Sigmoid colon (tissue), 4 donors: Measurements from ENCODE around the gene MLXIP.

Source experiments
- POLR2A ChIP-seq, 2 donors: fragments of 450-650 bp; IDR thresholded peaks; one replicate each; pipeline ENCODE4 v1.6.1; 2016; ENCODE audit warnings: antibody characterized with exemption in 2 of 2, mild to moderate bottlenecking in 2 of 2, moderate library complexity in 2 of 2
- POLR2AphosphoS5 ChIP-seq, 4 donors: sonication (generic); formaldehyde crosslinking; IDR thresholded peaks; one replicate each; pipeline ENCODE4 v1.6.1; 2017; ENCODE audit warnings: antibody characterized with exemption in 4 of 4
- TF ChIP-seq, protein P1 (sequence below), 4 experiments: fragments of 450-650 bp in 3 of 4; fragments of 200-600 bp in 1 of 4; IDR thresholded peaks; one replicate each; pipeline ENCODE4 v1.5.1; 2016 to 2019; ENCODE audit warnings: antibody characterized with exemption in 4 of 4, mild to moderate bottlenecking in 3 of 4, moderate library complexity in 2 of 4

DNA sequence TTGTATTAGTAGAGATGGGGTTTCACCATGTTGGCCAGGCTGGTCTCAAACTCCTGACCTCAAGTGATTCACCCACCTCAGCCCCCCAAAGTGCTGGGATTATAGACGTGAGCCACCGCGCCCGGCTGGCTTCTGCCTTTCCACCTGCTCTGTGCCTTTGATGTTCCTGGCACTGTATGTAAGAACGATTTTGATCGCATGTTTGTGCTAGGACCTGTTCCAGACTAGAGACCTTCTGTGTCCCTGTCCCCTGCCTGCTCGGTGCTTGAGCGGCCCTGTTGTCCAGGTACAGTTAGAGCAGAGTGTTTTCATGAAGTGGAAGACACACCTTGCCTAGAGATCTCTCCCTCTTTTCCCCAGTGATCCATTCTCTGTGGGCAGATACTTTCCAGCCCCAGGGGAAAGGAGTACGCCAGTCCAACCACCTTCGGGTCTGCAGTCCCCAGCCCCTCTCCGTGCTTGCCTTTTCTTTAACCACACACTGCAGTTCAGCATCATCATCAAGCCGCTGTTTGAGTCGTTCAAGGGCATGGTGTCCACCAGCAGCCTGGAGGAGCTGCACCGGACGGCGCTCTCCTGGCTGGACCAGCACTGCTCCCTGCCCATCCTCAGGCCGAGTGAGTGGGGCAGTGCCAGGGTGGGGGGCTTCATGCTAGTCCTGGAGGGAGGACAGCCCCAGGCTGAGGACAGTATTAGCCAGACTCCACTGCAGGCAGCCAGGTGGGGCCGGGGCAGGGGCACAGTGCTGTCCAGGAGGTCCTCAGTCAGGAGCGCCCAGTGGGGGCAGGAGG is 62.1 kb downstream of the MLXIP start:
- TF ChIP-seq POLR2A (IDR thresholded peaks at IDR 0.05), result no peak
- TF ChIP-seq, protein P1, sequence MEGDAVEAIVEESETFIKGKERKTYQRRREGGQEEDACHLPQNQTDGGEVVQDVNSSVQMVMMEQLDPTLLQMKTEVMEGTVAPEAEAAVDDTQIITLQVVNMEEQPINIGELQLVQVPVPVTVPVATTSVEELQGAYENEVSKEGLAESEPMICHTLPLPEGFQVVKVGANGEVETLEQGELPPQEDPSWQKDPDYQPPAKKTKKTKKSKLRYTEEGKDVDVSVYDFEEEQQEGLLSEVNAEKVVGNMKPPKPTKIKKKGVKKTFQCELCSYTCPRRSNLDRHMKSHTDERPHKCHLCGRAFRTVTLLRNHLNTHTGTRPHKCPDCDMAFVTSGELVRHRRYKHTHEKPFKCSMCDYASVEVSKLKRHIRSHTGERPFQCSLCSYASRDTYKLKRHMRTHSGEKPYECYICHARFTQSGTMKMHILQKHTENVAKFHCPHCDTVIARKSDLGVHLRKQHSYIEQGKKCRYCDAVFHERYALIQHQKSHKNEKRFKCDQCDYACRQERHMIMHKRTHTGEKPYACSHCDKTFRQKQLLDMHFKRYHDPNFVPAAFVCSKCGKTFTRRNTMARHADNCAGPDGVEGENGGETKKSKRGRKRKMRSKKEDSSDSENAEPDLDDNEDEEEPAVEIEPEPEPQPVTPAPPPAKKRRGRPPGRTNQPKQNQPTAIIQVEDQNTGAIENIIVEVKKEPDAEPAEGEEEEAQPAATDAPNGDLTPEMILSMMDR (IDR thresholded peaks at IDR 0.05), result no peak
- TF ChIP-seq POLR2AphosphoS5 (IDR thresholded peaks at IDR 0.05), result no peak
